CD4-positive, alpha-beta T cell treated with Interleukin-21 for 1 hour (primary cell): ENCODE data around the gene CERK.
"Not testable (repeated sequence)": the region's sequence is repeated elsewhere in the genome, so short reads cannot be mapped to it uniquely, and the experiment has no call there.

Experiments used
- DNase-seq: peaks from one replicate; pipeline ENCODE4 v3.0.0-alpha.2; 2020

The CERK gene

GRCh38 chr22:46638601-46639431 lies 99.2 kb downstream of the CERK start:
- no peak for DNase-seq

- DNase-seq = no peak
Observed at GRCh38 chr22:46637711-46638600, 100.1 kb downstream of the CERK start.

GRCh38 chr22:46636221-46637002 lies 101.6 kb downstream of the CERK start:
- no peak for DNase-seq

GRCh38 chr22:46635756-46636155 lies 102.3 kb downstream of the CERK start:
- no peak for DNase-seq

GRCh38 chr22:46634973-46635685 lies 102.9 kb downstream of the CERK start:
- DNase-seq = not testable (repeated sequence)
